Measurements from ENCODE around the gene TMEM80. TPM values are rescaled to one million over a fixed set of nuclear protein-coding genes. Genes with fewer than 3 reads are reported as not detected.
A peak's percentile ranks its signal among the peaks of the same experiment; 100 is the strongest.

The TMEM80 gene
- total and polyA plus RNA-seq, 4 donors: 5.1 to 12.4 (median 8.2) TPM

GRCh38 chr11:656426-656825, 39.2 kb upstream of the TMEM80 start:
- no peak overlapping the region for H3K9ac ChIP-seq (ENCODE audit: low read depth in 1 of 2, low read length in 2 of 2)
- H3K4me3 ChIP-seq (ENCODE audit: low read depth in 1 of 3, low read length in 3 of 3): no peak overlapping the region
- WGBS: 85% methylated on average over 14 of the region's 14 CpGs
- no peak for DNase-seq (ENCODE audit: low spot score)
- H3K27me3 ChIP-seq (ENCODE audit: control insufficient read depth in 4 of 4, insufficient read depth in 4 of 4, low read length in 3 of 4): no peaks in the 10 kb centered on the region
- TF ChIP-seq, protein P1, sequence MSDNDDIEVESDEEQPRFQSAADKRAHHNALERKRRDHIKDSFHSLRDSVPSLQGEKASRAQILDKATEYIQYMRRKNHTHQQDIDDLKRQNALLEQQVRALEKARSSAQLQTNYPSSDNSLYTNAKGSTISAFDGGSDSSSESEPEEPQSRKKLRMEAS (IDR thresholded peaks at IDR 0.05): no peak
- TF ChIP-seq RXRA (IDR thresholded peaks at IDR 0.05) (no peak), TAF1 (conservative IDR thresholded peaks at IDR 0.05) (no peak), YY1 (IDR thresholded peaks at IDR 0.05) (no peak), RAD21 (IDR thresholded peaks at IDR 0.05) (no peak), NR2F2 (IDR thresholded peaks at IDR 0.05) (no peak), GABPA (IDR thresholded peaks at IDR 0.05 in 1 of 2, conservative IDR thresholded peaks at IDR 0.05 in 1 of 2) (no peak), FOXA2 (IDR thresholded peaks at IDR 0.05) (no peak), HNF4G (IDR thresholded peaks at IDR 0.05) (no peak), SP1 (IDR thresholded peaks at IDR 0.05) (no peak), ATF3 (IDR thresholded peaks at IDR 0.05) (no peak), EGR1 (IDR thresholded peaks at IDR 0.05; ENCODE audit: low read depth in 2 of 2) (no peak), FOXA1 (IDR thresholded peaks at IDR 0.05) (no peak), JUND (IDR thresholded peaks at IDR 0.05) (no peak), HNF4A (conservative IDR thresholded peaks at IDR 0.05) (no peak)
- TF ChIP-seq, protein P2, sequence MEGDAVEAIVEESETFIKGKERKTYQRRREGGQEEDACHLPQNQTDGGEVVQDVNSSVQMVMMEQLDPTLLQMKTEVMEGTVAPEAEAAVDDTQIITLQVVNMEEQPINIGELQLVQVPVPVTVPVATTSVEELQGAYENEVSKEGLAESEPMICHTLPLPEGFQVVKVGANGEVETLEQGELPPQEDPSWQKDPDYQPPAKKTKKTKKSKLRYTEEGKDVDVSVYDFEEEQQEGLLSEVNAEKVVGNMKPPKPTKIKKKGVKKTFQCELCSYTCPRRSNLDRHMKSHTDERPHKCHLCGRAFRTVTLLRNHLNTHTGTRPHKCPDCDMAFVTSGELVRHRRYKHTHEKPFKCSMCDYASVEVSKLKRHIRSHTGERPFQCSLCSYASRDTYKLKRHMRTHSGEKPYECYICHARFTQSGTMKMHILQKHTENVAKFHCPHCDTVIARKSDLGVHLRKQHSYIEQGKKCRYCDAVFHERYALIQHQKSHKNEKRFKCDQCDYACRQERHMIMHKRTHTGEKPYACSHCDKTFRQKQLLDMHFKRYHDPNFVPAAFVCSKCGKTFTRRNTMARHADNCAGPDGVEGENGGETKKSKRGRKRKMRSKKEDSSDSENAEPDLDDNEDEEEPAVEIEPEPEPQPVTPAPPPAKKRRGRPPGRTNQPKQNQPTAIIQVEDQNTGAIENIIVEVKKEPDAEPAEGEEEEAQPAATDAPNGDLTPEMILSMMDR (IDR thresholded peaks at IDR 0.05; ENCODE audit: low read depth, low read length, missing input control): no peak
- TF ChIP-seq, protein P3, sequence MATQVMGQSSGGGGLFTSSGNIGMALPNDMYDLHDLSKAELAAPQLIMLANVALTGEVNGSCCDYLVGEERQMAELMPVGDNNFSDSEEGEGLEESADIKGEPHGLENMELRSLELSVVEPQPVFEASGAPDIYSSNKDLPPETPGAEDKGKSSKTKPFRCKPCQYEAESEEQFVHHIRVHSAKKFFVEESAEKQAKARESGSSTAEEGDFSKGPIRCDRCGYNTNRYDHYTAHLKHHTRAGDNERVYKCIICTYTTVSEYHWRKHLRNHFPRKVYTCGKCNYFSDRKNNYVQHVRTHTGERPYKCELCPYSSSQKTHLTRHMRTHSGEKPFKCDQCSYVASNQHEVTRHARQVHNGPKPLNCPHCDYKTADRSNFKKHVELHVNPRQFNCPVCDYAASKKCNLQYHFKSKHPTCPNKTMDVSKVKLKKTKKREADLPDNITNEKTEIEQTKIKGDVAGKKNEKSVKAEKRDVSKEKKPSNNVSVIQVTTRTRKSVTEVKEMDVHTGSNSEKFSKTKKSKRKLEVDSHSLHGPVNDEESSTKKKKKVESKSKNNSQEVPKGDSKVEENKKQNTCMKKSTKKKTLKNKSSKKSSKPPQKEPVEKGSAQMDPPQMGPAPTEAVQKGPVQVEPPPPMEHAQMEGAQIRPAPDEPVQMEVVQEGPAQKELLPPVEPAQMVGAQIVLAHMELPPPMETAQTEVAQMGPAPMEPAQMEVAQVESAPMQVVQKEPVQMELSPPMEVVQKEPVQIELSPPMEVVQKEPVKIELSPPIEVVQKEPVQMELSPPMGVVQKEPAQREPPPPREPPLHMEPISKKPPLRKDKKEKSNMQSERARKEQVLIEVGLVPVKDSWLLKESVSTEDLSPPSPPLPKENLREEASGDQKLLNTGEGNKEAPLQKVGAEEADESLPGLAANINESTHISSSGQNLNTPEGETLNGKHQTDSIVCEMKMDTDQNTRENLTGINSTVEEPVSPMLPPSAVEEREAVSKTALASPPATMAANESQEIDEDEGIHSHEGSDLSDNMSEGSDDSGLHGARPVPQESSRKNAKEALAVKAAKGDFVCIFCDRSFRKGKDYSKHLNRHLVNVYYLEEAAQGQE (IDR thresholded peaks at IDR 0.05): no peak
- TF ChIP-seq, protein P4, sequence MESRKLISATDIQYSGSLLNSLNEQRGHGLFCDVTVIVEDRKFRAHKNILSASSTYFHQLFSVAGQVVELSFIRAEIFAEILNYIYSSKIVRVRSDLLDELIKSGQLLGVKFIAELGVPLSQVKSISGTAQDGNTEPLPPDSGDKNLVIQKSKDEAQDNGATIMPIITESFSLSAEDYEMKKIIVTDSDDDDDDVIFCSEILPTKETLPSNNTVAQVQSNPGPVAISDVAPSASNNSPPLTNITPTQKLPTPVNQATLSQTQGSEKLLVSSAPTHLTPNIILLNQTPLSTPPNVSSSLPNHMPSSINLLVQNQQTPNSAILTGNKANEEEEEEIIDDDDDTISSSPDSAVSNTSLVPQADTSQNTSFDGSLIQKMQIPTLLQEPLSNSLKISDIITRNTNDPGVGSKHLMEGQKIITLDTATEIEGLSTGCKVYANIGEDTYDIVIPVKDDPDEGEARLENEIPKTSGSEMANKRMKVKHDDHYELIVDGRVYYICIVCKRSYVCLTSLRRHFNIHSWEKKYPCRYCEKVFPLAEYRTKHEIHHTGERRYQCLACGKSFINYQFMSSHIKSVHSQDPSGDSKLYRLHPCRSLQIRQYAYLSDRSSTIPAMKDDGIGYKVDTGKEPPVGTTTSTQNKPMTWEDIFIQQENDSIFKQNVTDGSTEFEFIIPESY (IDR thresholded peaks at IDR 0.05): no peak
- peaks cover 13 to 59% (median 50%) of the 10 kb centered on the region in 4 donors for H3K4me1 ChIP-seq (ENCODE audit: control insufficient read depth in 4 of 4, insufficient read depth in 4 of 4, low read length in 3 of 4)
- H3K36me3 ChIP-seq (ENCODE audit: control insufficient read depth in 4 of 4, insufficient read depth in 3 of 4, low read depth in 1 of 4, low read length in 3 of 4): peaks cover 0 to 5% (median 2%) of the 10 kb centered on the region in 4 donors
- H3K27ac ChIP-seq (ENCODE audit: low read depth in 1 of 2, low read length in 2 of 2): peak overlapping the region in 1 of 2 donors; percentile 63
- no peaks in the 10 kb centered on the region for H3K9me3 ChIP-seq (ENCODE audit: control insufficient read depth in 4 of 4, low read length in 3 of 4)

Data from liver (tissue), 9 donors.